K562 (cell line): ENCODE measurements around the gene OMA1.

Experiments used
- ARID1B ChIP-seq: fragments of 450-650 bp; IDR thresholded peaks from 2 replicates; pipeline ENCODE4 v1.6.1; 2016; ENCODE audit warnings: antibody characterized with exemption, mild to moderate bottlenecking, inconsistent platforms
- EZH2 ChIP-seq: IDR thresholded peaks from 2 replicates; pipeline ENCODE4 v1.6.1; 2012; ENCODE audit warnings: low read depth, mild to moderate bottlenecking, inconsistent platforms, low read length, borderline replicate concordance
- MAZ ChIP-seq, 2 experiments: fragments of 450-650 bp in 1 of 2; sonication (generic) in 1 of 2; formaldehyde crosslinking; IDR thresholded peaks in 1 of 2; conservative IDR thresholded peaks in 1 of 2; 2 replicates each; pipeline versions ENCODE4 v1.4.0 to v1.5.0; 2020; ENCODE audit warnings: mild to moderate bottlenecking in 1 of 2, missing genetic modification reagents in 1 of 2
- POLR2A ChIP-seq: fragments of 450-650 bp; conservative IDR thresholded peaks from 2 replicates; pipeline ENCODE4 v1.6.1; 2016
- RBBP5 ChIP-seq: fragments of 200-600 bp; sonication (generic); IDR thresholded peaks from 2 replicates; pipeline ENCODE4 v1.6.1; 2012; ENCODE audit warnings: borderline replicate concordance, mild to moderate bottlenecking, low read length, control low read depth, inconsistent platforms; ENCODE audit not compliant: insufficient read depth, poor library complexity, severe bottlenecking
- RFX5 ChIP-seq: IDR thresholded peaks from 2 replicates; pipeline ENCODE4 v1.6.1; 2011; ENCODE audit warnings: low read depth, mild to moderate bottlenecking, improper control_type of control experiment, low read length
- SREBF2 ChIP-seq: sonication (generic); formaldehyde crosslinking; IDR thresholded peaks from 2 replicates; pipeline ENCODE4 v1.4.0; 2020; ENCODE audit warnings: mild to moderate bottlenecking, missing genetic modification reagents
- SUPT5H ChIP-seq: fragments of 450-650 bp; IDR thresholded peaks from 2 replicates; pipeline ENCODE4 v1.6.1; 2016
- TF ChIP-seq, protein P1 (sequence below): fragments of 250-450 bp; sonication (Bioruptor Pico); IDR thresholded peaks from 2 replicates; pipeline ENCODE4 v1.4.0; 2020; ENCODE audit warnings: mild to moderate bottlenecking, moderate library complexity

DNA sequence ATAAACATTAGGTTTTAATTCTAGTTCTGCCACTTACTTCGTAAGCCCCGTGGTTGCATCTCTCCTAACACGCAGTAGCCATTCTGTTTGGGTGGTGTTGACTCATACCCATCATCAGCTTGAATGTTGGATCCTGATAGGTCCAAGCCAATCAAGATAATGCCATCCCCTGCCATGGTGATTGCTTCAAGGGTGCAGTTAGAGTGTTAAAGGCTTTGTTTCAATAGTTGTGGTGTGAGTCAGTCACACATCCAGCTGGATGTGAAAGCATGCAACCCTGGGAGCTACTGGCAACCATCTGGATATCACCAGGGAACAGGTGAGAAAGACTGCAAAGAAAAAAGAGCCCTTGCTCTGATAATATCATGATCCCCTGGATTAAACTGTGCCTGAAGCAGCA is 69.1 kb downstream of the OMA1 start:
- no peak for TF ChIP-seq SUPT5H
- TF ChIP-seq SREBF2 (CRISPR knock-in tag): no peak
- no peak for TF ChIP-seq POLR2A
- TF ChIP-seq EZH2: no peak
- TF ChIP-seq, protein P1, sequence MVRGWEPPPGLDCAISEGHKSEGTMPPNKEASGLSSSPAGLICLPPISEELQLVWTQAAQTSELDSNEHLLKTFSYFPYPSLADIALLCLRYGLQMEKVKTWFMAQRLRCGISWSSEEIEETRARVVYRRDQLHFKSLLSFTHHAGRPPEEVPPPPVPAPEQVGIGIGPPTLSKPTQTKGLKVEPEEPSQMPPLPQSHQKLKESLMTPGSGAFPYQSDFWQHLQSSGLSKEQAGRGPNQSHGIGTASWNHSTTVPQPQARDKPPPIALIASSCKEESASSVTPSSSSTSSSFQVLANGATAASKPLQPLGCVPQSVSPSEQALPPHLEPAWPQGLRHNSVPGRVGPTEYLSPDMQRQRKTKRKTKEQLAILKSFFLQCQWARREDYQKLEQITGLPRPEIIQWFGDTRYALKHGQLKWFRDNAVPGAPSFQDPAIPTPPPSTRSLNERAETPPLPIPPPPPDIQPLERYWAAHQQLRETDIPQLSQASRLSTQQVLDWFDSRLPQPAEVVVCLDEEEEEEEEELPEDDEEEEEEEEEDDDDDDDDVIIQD (CRISPR knock-in tag): no peak
- TF ChIP-seq MAZ (CRISPR knock-in tag; conservative IDR thresholded peaks at IDR 0.05 in 1 of 2, IDR thresholded peaks at IDR 0.05 in 1 of 2): no peak
- TF ChIP-seq ARID1B: no peak
- no peak for TF ChIP-seq RFX5
- no peak for TF ChIP-seq RBBP5
